Measurements from ENCODE around the gene UBXN6. TPM values are rescaled to one million over a fixed set of nuclear protein-coding genes. Genes with fewer than 3 reads are reported as not detected.

The UBXN6 gene
- 84.8 and 85.4 TPM in 2 replicates for total RNA-seq (2014; rRNA removed; shearing (Covaris generic))

GRCh38 chr19:4457654-4458395 lies at the start of gene UBXN6:
Gene UBXN6 (minus strand): TSS chr19:4457794. CDS start chr19:4457697, 97 bp downstream.
- peak; percentile 97 for DNase-seq (ENCODE audit: low spot score)

- DNase-seq (ENCODE audit: low spot score), result no peak
Observed at GRCh38 chr19:4507150-4507452, 49.5 kb upstream of the UBXN6 start.

GRCh38 chr19:4506449-4507149 lies 49.0 kb upstream of the UBXN6 start:
- DNase-seq (ENCODE audit: low spot score), result no peak

- DNase-seq (ENCODE audit: low spot score), result no peak
Observed at GRCh38 chr19:4505570-4506448, 48.2 kb upstream of the UBXN6 start.

GRCh38 chr19:4504891-4505569 lies 47.4 kb upstream of the UBXN6 start:
- no peak for DNase-seq (ENCODE audit: low spot score)

GRCh38 chr19:4504297-4504701 lies 46.7 kb upstream of the UBXN6 start:
- DNase-seq (ENCODE audit: low spot score), result no peak

GRCh38 chr19:4503825-4504170 lies 46.2 kb upstream of the UBXN6 start:
- DNase-seq (ENCODE audit: low spot score), result no peak

- no peak for DNase-seq (ENCODE audit: low spot score)
Observed at GRCh38 chr19:4503132-4503824, 45.7 kb upstream of the UBXN6 start.

- no peak for DNase-seq (ENCODE audit: low spot score)
Observed at GRCh38 chr19:4502282-4503131, 44.9 kb upstream of the UBXN6 start.

- no peak for DNase-seq (ENCODE audit: low spot score)
Observed at GRCh38 chr19:4501691-4502090, 44.1 kb upstream of the UBXN6 start.

- DNase-seq (ENCODE audit: low spot score), result no peak
Observed at GRCh38 chr19:4500841-4501591, 43.4 kb upstream of the UBXN6 start.

GRCh38 chr19:4499855-4500254 lies 42.3 kb upstream of the UBXN6 start:
- no peak for DNase-seq (ENCODE audit: low spot score)

GRCh38 chr19:4499318-4499717 lies 41.7 kb upstream of the UBXN6 start:
- DNase-seq (ENCODE audit: low spot score), result no peak

- DNase-seq (ENCODE audit: low spot score), result no peak
Observed at GRCh38 chr19:4498694-4499093, 41.1 kb upstream of the UBXN6 start.

- no peak for DNase-seq (ENCODE audit: low spot score)
Observed at GRCh38 chr19:4497770-4498389, 40.3 kb upstream of the UBXN6 start.

- no peak for DNase-seq (ENCODE audit: low spot score)
Observed at GRCh38 chr19:4496304-4496703, 38.7 kb upstream of the UBXN6 start.

GRCh38 chr19:4495471-4495870 lies 37.9 kb upstream of the UBXN6 start:
- peak; percentile 57 for DNase-seq (ENCODE audit: low spot score)

GRCh38 chr19:4494691-4495064 lies 37.1 kb upstream of the UBXN6 start:
- DNase-seq (ENCODE audit: low spot score), result no peak
